ENCODE results near the gene TRAPPC3L. TPM values are rescaled to one million over a fixed set of nuclear protein-coding genes. Genes with fewer than 3 reads are reported as not detected.

Gene TRAPPC3L
- total RNA-seq, 1 donor from 2014 or later: not detected

- no peak overlapping the region for H3K4me3 Mint-ChIP-seq (ENCODE audit: low read depth)
Measured at GRCh38 chr6:116483616-116484015, 61.9 kb downstream of the TRAPPC3L start.

GRCh38 chr6:116482780-116483179 is 62.7 kb downstream of the TRAPPC3L start:
- Mint-ChIP-seq H3K9me3 (ENCODE audit: low read depth) (peaks cover 3% of the 10 kb centered on the region), H3K36me3 (ENCODE audit: insufficient read depth) (no peaks in the 10 kb centered on the region), H3K4me3 (ENCODE audit: low read depth) (no peak overlapping the region), H3K4me1 (ENCODE audit: low read depth) (peaks cover 20% of the 10 kb centered on the region), H3K27ac (no peak overlapping the region), H3K27me3 (peaks cover 3% of the 10 kb centered on the region)
- DNase-seq (ENCODE audit: low spot score, unreplicated experiment): no peak
- no peak for TF ChIP-seq CTCF (IDR thresholded peaks at IDR 0.05; ENCODE audit: unreplicated experiment)

More at GRCh38 chr6:116483616-116484015, 61.9 kb downstream of the TRAPPC3L start:
- Mint-ChIP-seq H3K9me3 (ENCODE audit: low read depth) (peaks cover 1% of the 10 kb centered on the region), H3K36me3 (ENCODE audit: insufficient read depth) (no peaks in the 10 kb centered on the region), H3K27me3 (peaks cover 3% of the 10 kb centered on the region), H3K4me1 (ENCODE audit: low read depth) (peaks cover 20% of the 10 kb centered on the region), H3K27ac (peak overlapping the region; percentile 69)
- DNase-seq (ENCODE audit: low spot score, unreplicated experiment): no peak
- TF ChIP-seq CTCF (IDR thresholded peaks at IDR 0.05; ENCODE audit: unreplicated experiment): no peak

- Mint-ChIP-seq H3K4me3 (ENCODE audit: low read depth) (no peak overlapping the region), H3K9me3 (ENCODE audit: low read depth) (peaks cover 3% of the 10 kb centered on the region), H3K36me3 (ENCODE audit: insufficient read depth) (no peaks in the 10 kb centered on the region), H3K27me3 (no peaks in the 10 kb centered on the region), H3K27ac (no peak overlapping the region), H3K4me1 (ENCODE audit: low read depth) (no peaks in the 10 kb centered on the region)
- no peak for DNase-seq (ENCODE audit: low spot score, unreplicated experiment)
- no peak for TF ChIP-seq CTCF (IDR thresholded peaks at IDR 0.05; ENCODE audit: unreplicated experiment)
Measured at GRCh38 chr6:116476002-116476678, 69.3 kb downstream of the TRAPPC3L start.

GRCh38 chr6:116475141-116475540 is 70.3 kb downstream of the TRAPPC3L start:
- H3K4me3 Mint-ChIP-seq (ENCODE audit: low read depth): no peak overlapping the region

GRCh38 chr6:116472706-116473105 is 72.8 kb downstream of the TRAPPC3L start:
- TF ChIP-seq CTCF (IDR thresholded peaks at IDR 0.05; ENCODE audit: unreplicated experiment): no peak
- Mint-ChIP-seq H3K9me3 (ENCODE audit: low read depth) (peaks cover 2% of the 10 kb centered on the region), H3K27me3 (no peaks in the 10 kb centered on the region), H3K27ac (no peak overlapping the region), H3K4me1 (ENCODE audit: low read depth) (no peaks in the 10 kb centered on the region), H3K36me3 (ENCODE audit: insufficient read depth) (no peaks in the 10 kb centered on the region), H3K4me3 (ENCODE audit: low read depth) (no peak overlapping the region)
- DNase-seq (ENCODE audit: low spot score, unreplicated experiment): no peak

More at GRCh38 chr6:116475141-116475540, 70.3 kb downstream of the TRAPPC3L start:
- Mint-ChIP-seq H3K27me3 (no peaks in the 10 kb centered on the region), H3K9me3 (ENCODE audit: low read depth) (peaks cover 3% of the 10 kb centered on the region), H3K4me1 (ENCODE audit: low read depth) (no peaks in the 10 kb centered on the region), H3K27ac (no peak overlapping the region), H3K36me3 (ENCODE audit: insufficient read depth) (no peaks in the 10 kb centered on the region)
- TF ChIP-seq CTCF (IDR thresholded peaks at IDR 0.05; ENCODE audit: unreplicated experiment): no peak
- no peak for DNase-seq (ENCODE audit: low spot score, unreplicated experiment)

Data from progenitor cell of endocrine pancreas (in vitro differentiated cells).